ENCODE data around the gene CCT7.

CCT7 gene

DNA sequence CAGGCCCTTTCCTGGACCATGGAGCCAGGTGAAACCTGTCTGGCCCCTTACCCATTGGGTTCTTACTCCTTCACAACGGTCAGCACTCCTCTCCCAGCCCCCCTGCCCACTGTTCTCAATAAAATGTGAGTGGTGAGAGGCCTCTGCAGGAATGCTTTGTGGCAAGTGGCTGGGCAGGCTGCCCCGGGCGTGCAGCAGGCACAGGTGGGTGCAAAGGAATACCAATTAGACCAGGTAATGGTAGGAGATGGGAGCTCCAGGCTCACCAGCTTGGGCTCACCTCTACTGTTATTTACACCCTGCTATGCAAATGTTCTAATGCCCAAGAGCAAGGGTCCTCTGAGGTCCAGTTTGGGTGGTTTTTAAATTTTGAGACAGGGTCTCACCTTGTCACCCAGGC lies 7.0 kb upstream of the CCT7 start:
- no peak for DNase-seq

DNA sequence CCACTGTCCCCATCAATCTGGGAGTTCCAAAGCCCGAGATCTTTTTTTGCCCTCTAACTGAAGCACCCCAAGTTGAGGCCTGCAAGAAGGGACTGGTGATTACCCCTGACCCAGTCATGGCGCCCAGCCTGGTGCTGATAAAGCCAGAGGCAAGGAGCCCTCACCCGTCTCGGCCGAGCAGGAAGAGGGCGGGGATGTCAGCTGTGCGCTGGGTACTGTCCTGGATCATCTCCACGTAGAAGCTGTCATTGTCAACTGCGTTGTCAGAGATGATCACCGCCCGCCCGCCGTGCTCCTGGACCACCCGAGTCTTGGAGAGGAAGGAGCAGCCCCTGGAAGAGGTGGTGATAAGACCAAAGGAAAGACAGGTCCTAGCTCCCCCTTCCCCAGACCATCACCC lies 5.5 kb upstream of the CCT7 start:
- no peak for DNase-seq

DNA sequence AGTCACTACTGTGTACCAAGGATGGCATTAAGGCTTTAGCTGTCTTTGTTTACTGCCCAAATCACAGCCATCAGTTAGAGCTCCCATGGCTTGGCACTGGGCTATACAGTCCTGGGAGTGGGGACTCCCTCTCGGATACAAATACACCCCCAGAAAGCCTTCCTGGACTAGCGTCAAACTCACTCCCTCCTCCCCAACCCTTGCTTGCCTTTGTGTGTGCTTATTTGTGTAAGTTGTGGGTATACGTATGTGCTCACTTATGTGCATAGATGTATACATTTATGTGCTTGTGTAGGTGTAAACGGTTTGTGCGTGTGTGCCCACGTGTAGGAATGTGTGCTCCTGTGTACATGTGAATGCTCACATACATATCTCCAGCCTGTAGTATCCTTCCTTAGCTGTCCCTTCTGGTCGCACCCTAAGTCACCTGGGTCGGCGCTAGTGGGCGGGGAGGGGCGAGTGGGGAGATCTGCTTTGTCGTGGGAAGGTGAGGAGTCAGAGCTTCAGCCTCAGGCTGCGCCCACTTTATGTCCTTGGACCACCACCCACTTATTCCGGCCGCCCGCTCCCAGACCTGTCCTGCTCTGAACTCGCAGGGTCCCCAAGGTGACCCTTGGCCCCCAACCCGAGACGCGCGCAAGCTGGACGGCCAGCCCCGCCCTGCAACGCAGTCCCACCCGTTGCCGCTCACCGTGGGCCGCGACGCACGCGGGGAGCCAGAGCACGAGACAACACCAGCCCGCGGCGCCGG lies 1.5 kb upstream of the CCT7 start:
- peak; percentile 14 to 33 for DNase-seq

DNA sequence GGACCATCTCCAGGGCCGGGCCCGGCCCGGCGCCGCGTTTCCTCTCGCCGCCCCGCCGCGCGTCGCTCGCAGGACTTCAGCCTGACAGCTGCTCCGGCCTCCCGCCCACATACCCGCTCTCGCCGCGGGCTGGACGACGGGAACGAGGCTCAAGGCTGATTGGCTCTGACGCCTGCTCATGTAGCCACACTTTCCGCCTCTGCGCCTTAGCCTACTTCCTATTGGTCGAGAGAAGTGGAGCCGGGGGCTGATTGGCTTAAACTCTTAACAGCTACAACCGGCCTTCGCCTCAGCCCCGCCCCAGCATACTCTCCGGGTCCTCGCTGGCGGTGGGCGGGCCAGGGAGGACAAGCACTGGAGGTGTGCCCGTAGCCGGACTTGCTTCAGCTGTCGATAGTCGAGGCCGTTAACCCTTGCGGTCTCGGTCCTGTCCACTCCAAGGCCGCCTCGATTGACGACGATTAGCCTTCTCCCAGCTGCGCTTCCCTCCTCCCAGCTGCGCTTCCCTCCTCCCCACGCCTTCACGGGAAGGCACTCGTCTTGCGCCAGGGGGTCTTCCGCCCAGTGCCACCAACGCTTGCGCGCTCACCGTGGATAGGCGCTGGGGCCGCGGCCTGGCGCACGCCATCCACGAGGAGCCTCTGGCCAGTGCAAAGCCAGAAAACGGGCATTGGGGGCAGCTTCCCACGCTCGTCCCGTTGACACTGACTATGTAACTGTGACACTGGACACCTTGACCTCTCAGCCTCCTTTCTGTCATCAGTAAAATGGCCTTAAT lies 765 bp upstream of the CCT7 start, which contains the start of gene PRADC1:
PRADC1 (minus strand) TSS at position 86 of the 778 bp plus-strand sequence; CDS start at position 7, 79 bp downstream.
- DNase-seq: peak; percentile 100

DNA sequence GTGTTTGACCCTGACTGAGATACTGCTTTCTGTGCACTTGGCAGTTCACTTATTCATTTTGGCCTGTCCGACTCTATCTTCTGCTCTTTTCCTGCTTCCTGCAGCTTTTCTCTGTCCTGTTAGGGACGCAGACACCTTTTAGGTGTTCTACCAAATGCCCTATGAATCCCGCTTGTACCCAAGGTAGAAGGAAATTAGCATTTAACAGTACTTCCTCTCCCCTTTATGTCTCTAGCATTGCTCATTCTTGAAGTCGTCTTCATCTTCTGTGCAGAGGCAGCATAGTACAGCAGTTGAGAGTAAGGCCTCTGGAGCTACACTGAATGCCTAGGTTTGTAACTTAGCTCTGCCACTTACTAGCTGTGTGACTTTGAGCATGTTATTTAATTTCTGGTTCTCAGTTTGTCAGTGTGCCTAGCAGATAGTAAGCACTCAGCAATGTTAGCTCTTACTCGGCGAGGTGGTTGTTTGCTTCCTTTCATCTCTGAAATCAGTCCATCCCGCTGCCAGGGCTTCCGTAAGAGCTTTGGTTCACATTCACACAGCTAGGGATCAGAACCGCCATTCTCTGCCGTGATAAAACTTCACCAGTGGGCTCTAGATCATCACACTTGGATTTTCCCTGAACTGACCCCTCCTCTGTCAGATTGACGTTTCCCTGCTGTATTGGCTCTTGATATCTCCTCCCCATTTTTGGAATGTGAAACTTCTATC lies 1.4 kb downstream of the CCT7 start:
- no peak for DNase-seq

DNA sequence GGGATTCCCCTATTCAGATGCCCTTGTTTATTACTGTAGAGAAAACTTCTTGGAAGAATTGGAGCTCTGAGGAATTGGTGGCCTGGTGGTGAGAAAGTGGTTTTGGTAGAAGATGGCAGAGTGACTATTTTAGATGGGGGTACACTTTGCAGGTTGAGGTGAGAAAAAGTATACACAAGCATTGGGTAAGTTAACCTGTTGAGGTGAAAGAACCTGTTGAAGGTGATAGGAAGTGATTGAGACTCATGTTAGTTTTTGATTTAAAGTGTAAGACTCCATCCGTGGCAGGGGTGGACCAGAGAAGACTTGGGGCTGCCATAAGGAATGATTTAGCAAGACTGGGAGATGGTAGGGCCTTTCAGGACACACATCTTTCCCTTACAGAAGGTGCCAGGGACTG lies 3.1 kb downstream of the CCT7 start:
- no peak for DNase-seq

DNA sequence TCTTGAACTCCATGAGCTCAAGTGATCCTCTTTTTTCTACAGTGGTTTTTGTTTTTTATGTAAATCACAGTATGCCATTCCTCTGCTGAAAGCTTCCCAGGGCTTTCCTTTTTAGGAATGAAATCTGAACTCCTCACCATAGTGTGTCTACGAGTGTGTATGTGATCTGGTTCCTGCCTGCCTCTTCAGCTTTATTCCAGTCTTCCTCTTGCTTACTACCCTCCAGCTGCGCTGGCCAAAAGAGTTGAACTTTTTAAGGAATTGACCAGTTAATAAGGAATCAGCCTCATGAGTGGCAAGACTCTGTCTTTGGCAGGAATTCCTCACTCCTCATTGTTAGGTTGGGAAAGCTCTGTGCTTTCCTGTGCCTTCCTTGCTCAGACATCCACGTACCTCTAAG lies 4.0 kb downstream of the CCT7 start:
- DNase-seq: no peak

DNA sequence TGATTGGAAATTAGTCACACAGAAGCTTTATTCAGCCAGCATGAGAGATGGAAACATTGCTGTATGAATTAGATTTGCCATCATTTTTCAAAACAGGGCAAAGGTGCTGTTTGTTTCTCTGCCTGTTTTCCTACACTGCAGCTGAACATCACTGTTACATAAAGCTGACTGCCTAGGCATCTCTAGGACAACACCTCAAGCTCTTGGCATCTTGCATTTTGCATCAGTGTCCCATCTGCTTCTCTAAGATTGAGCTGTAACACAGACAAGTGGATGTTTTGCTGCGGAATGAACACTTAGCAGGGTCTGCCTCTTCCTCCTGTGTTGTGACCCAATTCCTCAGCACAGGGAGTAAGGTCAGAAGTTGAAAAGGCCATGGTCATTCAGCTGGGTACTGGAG lies 4.9 kb downstream of the CCT7 start:
- DNase-seq: no peak

DNA sequence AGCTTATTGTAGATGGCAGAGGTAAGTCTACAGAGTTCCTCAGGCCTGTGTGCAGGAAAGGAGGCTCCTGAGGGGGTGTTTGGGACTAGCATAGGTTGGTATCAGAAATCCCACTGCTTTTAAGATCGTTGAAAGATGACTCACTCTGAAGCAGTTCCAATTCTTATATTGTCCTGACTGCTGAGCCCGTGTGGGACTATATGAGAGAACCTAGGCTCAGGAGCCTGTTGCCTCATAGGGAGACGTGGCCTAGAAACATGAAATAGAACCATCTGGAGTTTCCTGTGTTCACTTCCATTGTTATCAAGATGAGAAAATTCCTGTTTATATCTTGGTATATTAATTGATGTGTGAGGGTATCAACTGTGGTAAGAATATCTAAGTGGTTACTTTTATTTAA lies 5.7 kb downstream of the CCT7 start:
- no peak for DNase-seq

DNA sequence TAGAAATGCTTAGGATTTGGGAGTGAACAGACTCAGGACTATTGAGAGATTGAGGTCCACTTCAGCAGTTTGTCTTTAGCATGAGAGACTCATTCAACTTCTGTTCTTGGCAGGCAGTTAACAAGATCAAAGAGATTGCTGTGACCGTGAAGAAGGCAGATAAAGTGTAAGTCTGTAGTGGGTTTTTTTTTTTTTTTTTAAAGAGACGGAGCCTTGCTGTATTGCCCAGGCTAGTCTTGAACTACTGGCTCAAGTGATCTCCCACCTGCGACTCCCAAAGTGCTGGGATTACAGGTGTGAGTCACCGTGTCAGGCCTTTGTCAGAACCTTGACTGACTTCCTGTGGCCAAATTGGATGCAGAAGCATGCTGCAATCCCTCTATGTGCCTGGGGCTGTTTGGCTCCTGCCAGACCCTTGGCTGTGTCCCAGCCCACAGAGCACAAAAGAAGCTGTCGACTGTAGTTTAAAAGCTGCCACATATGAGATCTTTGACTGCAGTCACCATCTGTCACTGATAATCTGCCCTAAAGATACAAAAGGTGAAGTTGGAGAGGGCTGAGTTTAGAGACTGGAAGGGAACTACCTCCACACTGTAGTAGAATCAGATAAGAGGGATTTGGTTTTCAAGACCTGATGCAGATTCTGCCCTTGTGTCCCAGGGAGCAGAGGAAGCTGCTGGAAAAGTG lies 9.9 kb downstream of the CCT7 start:
- peak; percentile 63 to 79 for DNase-seq

DNA sequence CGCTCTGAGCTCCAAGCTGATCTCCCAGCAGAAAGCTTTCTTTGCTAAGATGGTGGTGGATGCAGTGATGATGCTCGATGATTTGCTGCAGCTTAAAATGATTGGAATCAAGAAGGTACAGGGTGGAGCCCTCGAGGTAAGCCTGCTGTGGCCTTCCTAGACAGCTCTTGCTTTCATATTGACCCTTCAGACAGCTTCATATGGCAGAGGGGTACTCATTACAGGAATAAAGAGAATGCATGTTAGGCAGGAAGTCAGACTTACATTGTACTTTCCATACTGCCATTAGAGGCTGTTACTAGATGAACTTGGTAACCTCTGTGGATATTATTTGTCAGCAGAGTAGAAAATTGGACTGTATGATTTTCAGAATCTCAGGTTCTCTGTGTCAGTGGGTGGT lies 10.5 kb downstream of the CCT7 start:
- DNase-seq: no peak

DNA sequence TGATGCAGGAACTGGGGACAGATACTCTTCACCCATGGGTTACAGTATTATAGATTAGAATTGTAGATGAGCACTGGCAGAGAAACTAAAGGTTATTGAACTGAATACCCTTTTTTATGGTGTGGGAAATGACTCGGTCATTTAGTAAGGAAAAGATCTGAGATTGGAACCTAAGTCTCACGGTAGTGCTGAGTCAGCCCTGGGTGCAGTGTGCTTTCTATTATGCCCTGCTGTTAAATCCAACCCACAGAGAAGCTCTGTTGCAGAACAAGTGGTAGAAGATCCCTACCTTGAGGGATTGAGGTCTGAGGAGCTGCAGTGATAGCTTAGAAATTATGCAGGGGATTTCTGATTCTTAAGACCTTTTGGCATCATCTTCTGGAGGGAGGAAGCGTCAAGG lies 12.7 kb downstream of the CCT7 start:
- DNase-seq: no peak

DNA sequence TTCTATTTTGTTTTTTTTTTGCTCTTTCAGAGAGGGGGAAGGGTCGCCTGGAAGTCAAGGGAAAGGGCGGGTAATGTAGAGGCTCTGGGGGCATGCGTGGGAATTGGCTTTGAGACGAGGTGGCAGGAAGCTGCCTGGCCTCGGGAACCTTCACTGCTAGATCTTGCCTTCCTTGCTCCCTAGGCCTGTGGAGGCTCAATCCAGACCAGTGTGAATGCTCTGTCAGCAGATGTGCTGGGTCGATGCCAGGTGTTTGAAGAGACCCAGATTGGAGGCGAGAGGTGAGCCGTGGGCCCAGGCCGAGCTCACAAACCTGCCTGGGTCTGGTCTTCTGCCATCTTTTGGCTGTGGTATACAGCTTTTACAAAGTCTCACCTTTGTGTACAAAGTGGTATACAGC lies 15.5 kb downstream of the CCT7 start:
- no peak for DNase-seq

DNA sequence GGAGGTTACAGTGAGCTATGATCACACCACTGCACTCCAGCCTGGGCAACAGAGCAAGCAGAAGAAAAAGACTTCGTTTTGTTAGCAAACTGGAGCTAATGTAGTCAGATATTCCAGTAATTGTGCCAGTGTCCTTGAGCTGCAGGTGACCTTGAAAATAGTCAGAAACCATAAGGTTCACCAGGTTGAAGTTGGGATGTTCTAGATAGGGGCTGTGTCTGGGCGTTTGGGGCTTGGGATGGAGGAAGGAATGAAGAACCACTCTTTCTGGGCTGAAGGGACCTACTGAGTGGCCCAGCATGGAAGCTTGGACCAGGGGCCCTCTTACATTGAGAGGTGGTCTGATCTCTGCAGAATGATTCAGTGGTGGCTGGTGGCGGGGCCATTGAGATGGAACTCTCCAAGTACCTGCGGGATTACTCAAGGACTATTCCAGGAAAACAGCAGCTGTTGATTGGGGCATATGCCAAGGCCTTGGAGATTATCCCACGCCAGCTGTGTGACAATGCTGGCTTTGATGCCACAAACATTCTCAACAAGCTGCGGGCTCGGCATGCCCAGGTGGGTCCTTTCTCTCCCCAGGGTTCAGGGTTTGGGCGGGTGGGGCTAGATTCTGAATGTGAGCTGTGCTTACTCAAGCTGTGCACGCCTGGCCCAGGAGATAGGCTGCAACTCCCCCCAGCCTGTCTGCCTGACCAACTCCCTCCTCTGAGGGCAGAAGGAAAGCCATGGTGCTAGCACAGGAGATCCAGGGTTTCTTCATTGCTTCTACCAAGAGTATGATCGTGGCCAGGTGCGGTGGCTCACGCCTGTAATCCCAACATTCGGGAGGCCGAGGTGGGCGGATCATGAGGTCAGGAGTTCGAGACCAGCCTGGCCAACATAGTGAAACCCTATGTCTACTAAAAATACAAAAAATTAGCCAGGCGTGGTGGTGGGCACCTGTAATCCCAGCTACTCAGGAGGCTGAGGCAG lies 17.1 kb downstream of the CCT7 start:
- DNase-seq: no peak

DNA sequence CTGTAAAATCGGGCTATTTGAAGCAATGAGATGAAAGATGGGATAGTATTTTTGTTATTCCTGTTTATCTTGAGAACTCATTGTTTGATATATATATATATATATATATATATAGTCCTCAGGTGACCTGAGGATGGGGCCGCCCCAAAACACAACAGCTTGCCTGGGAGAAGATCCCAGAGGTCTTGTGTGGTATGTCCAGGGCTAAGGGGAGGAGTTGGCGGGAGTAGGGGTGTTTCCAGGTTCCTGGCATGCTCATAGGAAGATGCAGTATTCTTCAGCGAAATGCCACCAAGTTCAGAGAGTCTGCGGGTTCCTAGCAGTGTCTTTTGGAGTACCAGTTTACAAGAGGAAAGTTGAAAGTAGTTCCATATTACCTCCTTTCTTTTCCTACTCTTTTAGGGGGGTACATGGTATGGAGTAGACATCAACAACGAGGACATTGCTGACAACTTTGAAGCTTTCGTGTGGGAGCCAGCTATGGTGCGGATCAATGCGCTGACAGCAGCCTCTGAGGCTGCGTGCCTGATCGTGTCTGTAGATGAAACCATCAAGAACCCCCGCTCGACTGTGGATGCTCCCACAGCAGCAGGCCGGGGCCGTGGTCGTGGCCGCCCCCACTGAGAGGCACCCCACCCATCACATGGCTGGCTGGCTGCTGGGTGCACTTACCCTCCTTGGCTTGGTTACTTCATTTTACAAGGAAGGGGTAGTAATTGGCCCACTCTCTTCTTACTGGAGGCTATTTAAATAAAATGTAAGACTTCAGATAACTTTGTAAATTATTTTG lies 18.3 kb downstream of the CCT7 start:
- no peak for DNase-seq

DNA sequence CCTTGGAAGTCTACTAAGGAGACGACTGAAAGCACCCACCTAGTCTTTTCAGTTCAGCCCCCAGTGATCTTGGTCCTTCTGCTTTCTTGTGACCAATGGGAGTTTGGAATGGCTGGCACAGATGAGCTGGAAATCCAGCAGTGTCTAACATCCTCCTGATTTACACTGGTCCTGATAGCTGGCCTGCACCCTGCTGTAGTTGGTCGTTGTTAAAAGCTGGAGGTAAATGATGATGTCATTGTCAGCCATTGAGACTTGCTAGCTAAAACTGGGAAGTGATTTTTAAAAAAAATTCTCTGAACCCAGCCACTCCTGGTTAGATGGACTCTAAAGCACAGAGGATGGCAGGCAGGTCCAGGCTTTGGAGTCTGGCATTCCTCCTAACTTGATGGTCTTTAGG lies 19.3 kb downstream of the CCT7 start:
- DNase-seq: peak in 1 of 2 experiments; percentile 34

DNA sequence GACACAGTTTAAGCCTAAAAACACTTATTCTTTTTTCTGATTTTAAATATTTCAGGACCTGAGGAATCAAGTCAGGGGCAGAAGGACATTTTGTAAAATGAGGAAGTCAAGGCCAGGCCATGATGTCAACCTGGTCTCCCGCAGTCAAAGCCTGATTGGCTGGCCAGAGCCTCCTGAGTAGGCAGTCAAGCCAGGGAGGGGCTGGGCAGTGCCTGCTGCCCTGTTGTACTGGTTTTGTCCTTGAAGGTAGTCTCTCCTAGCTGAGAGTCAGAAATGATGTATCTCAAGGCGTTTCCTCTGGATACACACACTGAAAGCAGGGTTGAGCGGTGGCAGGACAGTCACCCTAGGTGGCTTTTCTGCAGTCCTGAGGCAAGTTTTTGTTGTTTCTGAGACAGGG lies 19.8 kb downstream of the CCT7 start:
- no peak for DNase-seq

DNA sequence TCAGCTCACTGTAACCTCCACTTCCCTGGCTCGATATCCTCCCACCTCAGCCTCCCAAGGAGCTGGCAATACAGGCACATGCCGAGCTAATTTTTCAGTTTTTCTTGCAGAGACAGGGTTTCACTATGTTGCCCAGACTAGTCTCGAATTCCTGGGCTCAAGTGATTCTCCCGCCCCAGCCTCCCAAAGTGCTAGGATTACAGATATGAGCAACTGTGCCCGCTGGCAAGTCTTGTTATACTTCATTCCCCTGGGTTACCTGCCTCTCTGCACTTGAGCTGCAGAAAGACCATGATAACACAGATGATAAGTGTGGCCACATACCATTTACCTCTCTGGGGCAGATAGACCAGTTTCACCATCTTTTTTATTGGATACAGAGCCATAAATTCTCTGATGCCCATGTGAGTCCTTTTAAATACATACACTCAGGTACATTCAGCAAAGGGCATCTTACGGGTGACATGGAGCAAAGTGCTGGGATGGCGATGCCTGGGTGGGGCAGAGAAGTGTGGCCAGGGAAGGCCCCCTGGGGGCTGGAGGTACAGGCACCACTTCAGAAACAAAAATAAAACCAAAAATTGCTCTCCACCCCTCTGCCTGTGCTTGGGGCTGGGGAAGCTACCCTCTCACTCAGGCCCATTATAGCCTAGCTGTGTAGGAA lies 20.4 kb downstream of the CCT7 start:
- no peak for DNase-seq

DNA sequence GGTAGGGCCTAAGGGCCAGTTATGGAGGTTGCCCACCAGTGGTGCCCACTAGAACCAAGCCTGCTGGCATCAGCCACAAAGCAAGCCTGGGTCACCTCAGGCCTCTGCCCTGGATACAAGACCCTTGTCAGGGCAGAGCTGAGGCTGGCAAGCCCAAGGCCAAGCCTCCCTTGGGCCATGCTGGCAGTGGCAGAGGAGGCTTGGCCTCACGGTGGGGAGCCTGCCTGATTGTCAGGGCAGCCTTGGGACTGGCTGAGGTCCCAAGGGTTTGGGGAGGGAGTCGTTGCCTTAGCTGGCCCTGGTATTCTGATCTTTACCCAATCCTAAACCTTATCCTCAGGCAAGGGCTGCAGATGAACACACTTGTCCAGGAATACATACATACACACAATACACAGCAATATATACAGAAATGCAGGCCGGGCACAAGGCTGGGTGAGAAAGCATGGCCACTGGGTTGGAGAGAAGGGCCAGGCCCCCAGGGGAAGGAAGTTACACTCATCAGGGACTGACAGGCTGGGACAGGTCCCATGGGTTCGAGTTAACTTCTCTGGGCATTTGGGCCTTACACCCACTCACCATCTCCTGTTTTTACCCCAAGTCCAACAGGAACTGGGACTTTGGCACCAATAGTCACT lies 21.0 kb downstream of the CCT7 start:
- no peak for DNase-seq
